GM12878 (cell line): Measurements from ENCODE around the gene KLHL36. TPM values are rescaled to one million over a fixed set of nuclear protein-coding genes. Genes with fewer than 3 reads are reported as not detected.
A peak's percentile ranks its signal among the peaks of the same experiment; 100 is the strongest.

Experiments used
- ATAC-seq: fragments of 200-7000 bp; cut with Tn5 transposase; 3 replicates; pipeline ENCODE4 v1.9.1; 2020; ENCODE audit warnings: mild to moderate bottlenecking, moderate library complexity
- BruUV-seq: library from RNA; stranded (reverse); fragments of 400-500 nt; replicated peaks from 2 replicates; lab custom pipeline; 2021; lab: Mats Ljungman, UMichigan
- CTCF ChIA-PET: fragments of 300-600 bp; sonication (Branson Sonifier 250); formaldehyde crosslinking; extraction: SDS; loops from one replicate; lab custom pipeline; 2021; ENCODE audit warnings: inconsistent platforms; lab: Yijun Ruan, JAX
- POLR2A ChIA-PET: fragments of 350-600 bp; formaldehyde crosslinking; extraction: SDS; loops from one replicate; lab custom pipeline; 2021; ENCODE audit warnings: inconsistent platforms; lab: Charles Lee
- RAD21 ChIA-PET: fragments of 300-600 bp; sonication (Branson Sonifier 250); formaldehyde crosslinking; loops from one replicate; lab custom pipeline; 2023; ENCODE audit warnings: antibody characterized with exemption; ENCODE audit not compliant: unreplicated experiment; lab: Charles Lee
- SMC1A ChIA-PET: fragments of 300-600 bp; sonication (Branson Sonifier 250); formaldehyde crosslinking; loops from one replicate; lab custom pipeline; 2023; ENCODE audit not compliant: unreplicated experiment, uncharacterized antibody; lab: Charles Lee
- DNase-seq: peaks from one replicate; pipeline ENCODE4 v3.0.0-alpha.2; 2011; ENCODE audit warnings: low read depth, low spot score
- FAIRE-seq: peaks from 3 replicates; lab custom pipeline; 2011; peaks lifted over from hg19 to GRCh38; lab: Jason Lieb, UNC
- H2AFZ ChIP-seq: 2 replicates; pipeline ENCODE4 v1.6.0; 2011; ENCODE audit warnings: low read depth, low read length, control low read depth; ENCODE audit not compliant: control insufficient read depth
- H3K27ac ChIP-seq: 2 replicates; pipeline ENCODE4 v1.5.1; 2011; ENCODE audit warnings: control low read depth; ENCODE audit not compliant: control insufficient read depth, insufficient read depth
- H3K27me3 ChIP-seq, 2 experiments: replicated peaks in 1 of 2; 2 replicates each; pipeline versions ENCODE4 v1.6.0 to v1.6.1; 2011; ENCODE audit warnings: low read length in 1 of 2; ENCODE audit not compliant: control insufficient read depth in 2 of 2, insufficient read depth in 2 of 2
- H3K36me3 ChIP-seq, 2 experiments: 2 replicates each; pipeline ENCODE4 v1.5.1; 2011; ENCODE audit warnings: low read length in 1 of 2; ENCODE audit not compliant: control insufficient read depth in 2 of 2, insufficient read depth in 2 of 2
- H3K4me1 ChIP-seq: 2 replicates; pipeline ENCODE4 v1.6.1; 2011; ENCODE audit warnings: mild to moderate bottlenecking, low read length, moderate library complexity, mixed read lengths; ENCODE audit not compliant: control insufficient read depth, insufficient read depth
- H3K4me2 ChIP-seq: 2 replicates; pipeline ENCODE4 v1.6.0; 2011; ENCODE audit warnings: control low read depth; ENCODE audit not compliant: control insufficient read depth, insufficient read depth
- H3K4me3 ChIP-seq: fragments of 200-600 bp; sonication (generic); 2 replicates; pipeline ENCODE4 v1.5.1; 2016
- H3K79me2 ChIP-seq: 2 replicates; pipeline ENCODE4 v1.6.0; 2011; ENCODE audit warnings: low read length; ENCODE audit not compliant: control insufficient read depth, insufficient read depth
- H3K9ac ChIP-seq: 2 replicates; pipeline ENCODE4 v1.8.0; 2011; ENCODE audit warnings: low read length, control low read depth, mixed read lengths; ENCODE audit not compliant: control insufficient read depth, insufficient read depth
- H3K9me3 ChIP-seq: replicated peaks from 3 replicates; pipeline ENCODE4 v1.5.1; 2011; ENCODE audit warnings: mild to moderate bottlenecking, low read length; ENCODE audit not compliant: control insufficient read depth, insufficient read depth
- H4K20me1 ChIP-seq: 2 replicates; pipeline ENCODE4 v1.6.0; 2011; ENCODE audit not compliant: control insufficient read depth, insufficient read depth
- ATF7 ChIP-seq: fragments of 450-650 bp; IDR thresholded peaks from 2 replicates; pipeline ENCODE4 v1.6.1; 2016; ENCODE audit warnings: low read depth, mild to moderate bottlenecking
- EP300 ChIP-seq, 2 experiments: fragments of 150-350 bp in 1 of 2; IDR thresholded peaks; 2 replicates each; pipeline ENCODE4 v1.6.1; 2011 to 2012; ENCODE audit warnings: low read depth in 2 of 2, low read length in 2 of 2, borderline replicate concordance in 1 of 2, improper control_type of control experiment in 1 of 2, inconsistent platforms in 1 of 2; ENCODE audit not compliant: control insufficient read depth in 1 of 2
- MEF2B ChIP-seq: fragments of 450-650 bp; IDR thresholded peaks from 2 replicates; pipeline ENCODE4 v1.6.1; 2018; ENCODE audit warnings: mild to moderate bottlenecking, moderate library complexity; ENCODE audit not compliant: partially characterized antibody, poor library complexity, severe bottlenecking
- NFYB ChIP-seq: IDR thresholded peaks from 2 replicates; pipeline ENCODE4 v1.6.1; 2011; ENCODE audit warnings: low read depth, mild to moderate bottlenecking, low read length, improper control_type of control experiment, moderate library complexity; ENCODE audit not compliant: insufficient read depth
- RAD51 ChIP-seq: fragments of 450-650 bp; IDR thresholded peaks from 2 replicates; pipeline ENCODE4 v1.6.1; 2016; ENCODE audit warnings: moderate library complexity, mild to moderate bottlenecking, inconsistent platforms
- RFX5 ChIP-seq: IDR thresholded peaks from 2 replicates; pipeline ENCODE4 v1.6.1; 2011; ENCODE audit warnings: low read depth, low read length, improper control_type of control experiment
- RUNX3 ChIP-seq: IDR thresholded peaks from 2 replicates; pipeline ENCODE4 v1.6.1; 2012; ENCODE audit warnings: low read length, inconsistent platforms
- SP1 ChIP-seq: IDR thresholded peaks from one replicate; pipeline ENCODE4 v1.6.1; 2011; ENCODE audit warnings: low read depth, low read length
- TARDBP ChIP-seq: IDR thresholded peaks from 2 replicates; pipeline ENCODE4 v1.6.1; 2016; ENCODE audit warnings: borderline replicate concordance
- TCF12 ChIP-seq: IDR thresholded peaks from 2 replicates; pipeline ENCODE4 v1.6.1; 2011; ENCODE audit warnings: low read depth, mild to moderate bottlenecking, low read length
- ZNF217 ChIP-seq: fragments of 450-650 bp; IDR thresholded peaks from 2 replicates; pipeline ENCODE4 v1.6.1; 2017; ENCODE audit warnings: antibody characterized with exemption, mild to moderate bottlenecking
- WGBS: methylation state at CpG from one replicate; pipeline ENCODE4 v1.1.6; 2016; ENCODE audit warnings: low lambda C conversion rate; ENCODE audit not compliant: insufficient replicate concordance, insufficient coverage; ENCODE audit errors: missing lambda C conversion rate; 5-methylcytosine and 5-hydroxymethylcytosine counted together
- in situ Hi-C: fragments of 300-500 bp; cut with MboI; formaldehyde crosslinking; loops from 9 replicates; pipeline ENCODE4 v1.14.3; 2018; ENCODE audit warnings: mixed read lengths
- intact Hi-C: fragments of 100-400 bp; cut with micrococcal nuclease; formaldehyde crosslinking; loops from one replicate; pipeline ENCODE4 v1.14.2; 2022; ENCODE audit not compliant: unreplicated experiment
- polyA plus RNA-seq, 11 experiments: library from polyadenylated mRNA; depleted of rRNA in 4 of 11; unstranded in 6 of 11; stranded (reverse) in 5 of 11; fragments of >200 nt; fragmentation: Nextera tagmentation in 4 of 11; fragmentation: Illumina TruSeq in 1 of 11; extraction: Ambion mirVana in 4 of 11; extraction: Trizol in 1 of 11; gene quantifications; 1 replicate in 1 of 11; 2 replicates in 10 of 11; pipeline versions ENCODE4 v1.2.1 to v1.2.3, GENCODE V29; 2011 to 2016; ENCODE audit warnings: inconsistent platforms in 2 of 11, missing spikeins in 2 of 11, low read depth in 1 of 11
- total RNA-seq, 4 experiments: library from RNA; depleted of rRNA in 3 of 4; stranded (reverse); fragments of >200 nt in 3 of 4; fragmentation: Illumina TruSeq in 1 of 4; extraction: Trizol in 1 of 4; gene quantifications; 2 replicates each; pipeline versions ENCODE4 v1.2.1 to v1.2.3, GENCODE V29; 2013 to 2021
- TF ChIP-seq, protein P1 (sequence below): fragments of 450-650 bp; IDR thresholded peaks from 2 replicates; pipeline ENCODE4 v1.6.1; 2017; ENCODE audit warnings: mild to moderate bottlenecking

Gene KLHL36
- total and polyA plus RNA-seq, 10 of the 15 experiments (the other 5 are each of a cell fraction or from before 2014, with no cell fraction given), result 2.6 to 45.3 (median 16.8) TPM

DNA sequence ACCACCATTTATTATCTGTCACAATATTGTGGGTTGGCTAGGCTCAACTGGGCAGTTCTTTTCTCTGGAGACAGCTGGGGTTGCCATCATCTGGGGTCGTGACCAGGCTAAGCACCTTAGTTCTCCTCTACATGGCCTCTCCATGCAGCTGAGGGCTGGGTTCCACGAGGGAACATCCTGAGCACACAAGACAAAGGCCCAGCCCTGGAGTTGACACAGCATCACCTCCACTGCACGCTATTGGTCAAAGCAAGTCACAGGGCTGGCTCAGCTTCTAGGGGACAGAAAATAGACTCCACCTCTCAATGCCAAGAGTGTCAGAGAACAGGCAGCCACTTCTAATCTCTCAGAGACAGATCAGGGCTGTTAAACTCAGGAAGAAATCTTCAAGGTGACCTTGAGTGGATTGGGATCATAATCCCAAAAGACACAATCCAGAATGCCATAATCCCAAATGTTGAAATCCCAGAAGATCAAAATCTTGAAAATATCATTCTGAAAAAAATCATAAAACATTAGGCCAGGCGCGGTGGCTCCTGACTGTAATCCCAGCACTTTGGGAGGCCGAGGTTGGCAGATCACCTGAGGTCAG lies 38.5 kb downstream of the KLHL36 start:
- TF ChIP-seq TARDBP (no peak), TCF12 (no peak), NFYB (peak; percentile 63; the same call in 1 of the 2 replicates)
- Histone ChIP-seq H3K79me2 (no peaks in the 10 kb centered on the region), H3K27ac (peak overlapping the region; percentile 38; the same call in 1 of the 2 replicates), H4K20me1 (no peaks in the 10 kb centered on the region), H3K9me3 (no peaks in the 10 kb centered on the region; the same call in 2 of the 3 replicates), H3K4me2 (no peak overlapping the region), H3K9ac (no peak overlapping the region), H3K4me1 (peaks cover 10% of the 10 kb centered on the region), H3K36me3 (no peaks in the 10 kb centered on the region), H3K4me3 (no peak overlapping the region), H3K27me3 (no peaks in the 10 kb centered on the region), H2AFZ (no peak overlapping the region)
- ATAC-seq (peak; percentile 61), FAIRE-seq (no peak), DNase-seq (no peak)
- intact Hi-C loops (no loop called here), in situ Hi-C loops (no loop called here)
- ChIA-PET SMC1A (interaction anchor here (0.8 to 2.3 kb wide), 5 partner anchors 13 to 40 kb away, joined by 3 to 7 read pairs (median 4); no protein-coding TSS in a partner anchor), POLR2A (interaction anchor here (1.1 kb wide), 1 partner anchor 11 kb away, joined by 6 read pairs; no protein-coding TSS in a partner anchor), RAD21 (interaction anchor here (0.8 to 1.5 kb wide), 2 partner anchors 14 to 64 kb away, joined by 3 to 9 read pairs; no protein-coding TSS in a partner anchor), CTCF (interaction anchor here (1.3 to 1.6 kb wide), 5 partner anchors 14 to 54 kb away, joined by 4 to 10 read pairs (median 6); no protein-coding TSS in a partner anchor)
- no TSS peak for BruUV-seq
- 97% methylated on average over 6 of the region's 6 CpGs for WGBS

DNA sequence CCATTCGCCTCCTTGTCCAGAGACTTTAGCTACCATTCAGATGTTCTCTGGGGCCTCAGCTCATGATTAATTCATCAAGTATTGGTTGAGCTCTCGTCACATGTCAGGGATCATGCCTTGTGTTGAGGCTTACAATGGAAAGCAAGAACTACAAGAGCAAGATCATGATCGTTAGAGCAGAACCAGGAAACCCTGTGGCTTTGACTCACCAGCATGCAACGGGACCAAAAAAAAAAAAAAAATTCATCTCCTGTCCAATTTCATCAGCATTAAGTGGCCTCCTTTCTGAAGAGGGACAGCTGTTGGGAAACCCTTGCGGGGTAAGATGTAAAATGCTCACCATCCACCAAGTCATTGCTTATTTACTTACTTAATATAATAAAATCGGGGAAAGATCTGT lies 39.4 kb downstream of the KLHL36 start:
- no peaks in the 10 kb centered on the region for H3K27me3 ChIP-seq
- POLR2A ChIA-PET, result interaction anchor here (0.6 to 1.1 kb wide), 8 partner anchors 10 to 230 kb away, joined by 3 to 6 read pairs (median 3); no protein-coding TSS in a partner anchor
- H2AFZ ChIP-seq, result peak overlapping the region; percentile 54
- no peak overlapping the region for H3K9ac ChIP-seq
- SMC1A ChIA-PET, result interaction anchor here (0.5 to 2.3 kb wide), 10 partner anchors 13 to 1448 kb away, joined by 3 to 7 read pairs (median 5); no protein-coding TSS in a partner anchor
- H3K79me2 ChIP-seq, result no peaks in the 10 kb centered on the region
- no peak overlapping the region for H3K4me3 ChIP-seq
- no peaks in the 10 kb centered on the region for H4K20me1 ChIP-seq
- H3K4me2 ChIP-seq, result peak overlapping the region; percentile 6
- peak overlapping the region; percentile 38; the same call in 1 of the 2 replicates for H3K27ac ChIP-seq
- peaks cover 10% of the 10 kb centered on the region for H3K4me1 ChIP-seq
- peak; percentile 96 for ATAC-seq
- FAIRE-seq, result peak; percentile 96
- intact Hi-C loops (no loop called here), in situ Hi-C loops (no loop called here)
- no TSS peak for BruUV-seq
- DNase-seq, result peak; percentile 76
- RAD21 ChIA-PET, result interaction anchor here (0.7 to 1.5 kb wide), 3 partner anchors 13 to 65 kb away, joined by 3 to 9 read pairs (median 3); no protein-coding TSS in a partner anchor
- no peaks in the 10 kb centered on the region for H3K36me3 ChIP-seq
- CTCF ChIA-PET, result interaction anchor here (0.8 to 1.6 kb wide), 5 partner anchors 13 to 65 kb away, joined by 3 to 10 read pairs (median 7); no protein-coding TSS in a partner anchor
- WGBS, result 23% methylated on average over 6 of the region's 6 CpGs
- no peaks in the 10 kb centered on the region; the same call in 2 of the 3 replicates for H3K9me3 ChIP-seq
- TF ChIP-seq RFX5, result no peak
- no peak for TF ChIP-seq ATF7
- TF ChIP-seq RUNX3, result peak; percentile 76
- TF ChIP-seq, protein P1, sequence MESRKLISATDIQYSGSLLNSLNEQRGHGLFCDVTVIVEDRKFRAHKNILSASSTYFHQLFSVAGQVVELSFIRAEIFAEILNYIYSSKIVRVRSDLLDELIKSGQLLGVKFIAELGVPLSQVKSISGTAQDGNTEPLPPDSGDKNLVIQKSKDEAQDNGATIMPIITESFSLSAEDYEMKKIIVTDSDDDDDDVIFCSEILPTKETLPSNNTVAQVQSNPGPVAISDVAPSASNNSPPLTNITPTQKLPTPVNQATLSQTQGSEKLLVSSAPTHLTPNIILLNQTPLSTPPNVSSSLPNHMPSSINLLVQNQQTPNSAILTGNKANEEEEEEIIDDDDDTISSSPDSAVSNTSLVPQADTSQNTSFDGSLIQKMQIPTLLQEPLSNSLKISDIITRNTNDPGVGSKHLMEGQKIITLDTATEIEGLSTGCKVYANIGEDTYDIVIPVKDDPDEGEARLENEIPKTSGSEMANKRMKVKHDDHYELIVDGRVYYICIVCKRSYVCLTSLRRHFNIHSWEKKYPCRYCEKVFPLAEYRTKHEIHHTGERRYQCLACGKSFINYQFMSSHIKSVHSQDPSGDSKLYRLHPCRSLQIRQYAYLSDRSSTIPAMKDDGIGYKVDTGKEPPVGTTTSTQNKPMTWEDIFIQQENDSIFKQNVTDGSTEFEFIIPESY, result no peak
- TF ChIP-seq SP1, result no peak
- peak; percentile 42; the same call in 1 of the 2 replicates for TF ChIP-seq NFYB
- no peak for TF ChIP-seq MEF2B
- no peak for TF ChIP-seq ZNF217
- no peak for TF ChIP-seq EP300 (IDR thresholded peaks at IDR 0.05; ENCODE audit: borderline replicate concordance in 1 of 2, control insufficient read depth in 1 of 2, low read depth in 2 of 2, low read length in 2 of 2)
- TF ChIP-seq RAD51, result peak; percentile 38; the same call in 1 of the 2 replicates
